HEK293 (cell line): ENCODE measurements around the gene FAM118B.

Experiments used
- CTCF ChIA-PET: fragments of 350-600 bp; formaldehyde crosslinking; extraction: SDS; loops from one replicate; lab custom pipeline; 2021; ENCODE audit warnings: antibody characterized with exemption; lab: Yijun Ruan, JAX
- POLR2A ChIA-PET: fragments of 300-600 bp; formaldehyde crosslinking; extraction: SDS; loops from one replicate; lab custom pipeline; 2020; ENCODE audit warnings: antibody characterized with exemption, inconsistent platforms; lab: Yijun Ruan, JAX
- H3K27ac ChIP-seq: fragments of 200-500 bp; sonication (Bioruptor generic); 2 replicates; pipeline ENCODE4 v1.5.1; 2014; ENCODE audit warnings: low read depth, low read length, control low read depth, inconsistent platforms; ENCODE audit errors: extremely low read depth
- H3K36me3 ChIP-seq, 2 experiments: fragments of 200-500 bp in 1 of 2; sonication (Bioruptor generic) in 1 of 2; 1 replicate in 1 of 2; 2 replicates in 1 of 2; pipeline ENCODE4 v1.5.1; 2014 to 2017; ENCODE audit warnings: inconsistent platforms in 2 of 2, low read length in 2 of 2; ENCODE audit not compliant: control insufficient read depth in 2 of 2, insufficient read depth in 1 of 2
- H3K4me1 ChIP-seq: fragments of 200-500 bp; sonication (Bioruptor generic); 2 replicates; pipeline ENCODE4 v1.5.1; 2014; ENCODE audit warnings: mild to moderate bottlenecking, low read length, inconsistent platforms; ENCODE audit not compliant: control insufficient read depth, insufficient read depth
- H3K4me3 ChIP-seq: 2 replicates; pipeline ENCODE4 v1.5.1; 2011; ENCODE audit warnings: low read depth, mild to moderate bottlenecking, control low read depth, low read length, moderate library complexity
- H3K9me3 ChIP-seq: fragments of 200-500 bp; sonication (Bioruptor generic); 2 replicates; pipeline ENCODE4 v1.5.1; 2014; ENCODE audit warnings: low read depth, low read length, inconsistent platforms; ENCODE audit not compliant: control insufficient read depth, insufficient read depth
- HOXD13 ChIP-seq: sonication (generic); formaldehyde crosslinking; IDR thresholded peaks from 2 replicates; pipeline ENCODE4 v1.8.0; 2022; ENCODE audit warnings: missing genetic modification reagents, borderline replicate concordance
- IKZF3 ChIP-seq: fragments of 450-650 bp; IDR thresholded peaks from 2 replicates; pipeline ENCODE4 v1.5.0; 2018; ENCODE audit warnings: missing biosample characterization, mild to moderate bottlenecking, missing genetic modification characterization, moderate library complexity
- KLF17 ChIP-seq: fragments of 450-650 bp; formaldehyde crosslinking; IDR thresholded peaks from 2 replicates; pipeline ENCODE4 v1.5.1; 2016; ENCODE audit warnings: missing biosample characterization, missing genetic modification characterization
- KLF9 ChIP-seq: fragments of 450-650 bp; formaldehyde crosslinking; IDR thresholded peaks from 2 replicates; pipeline ENCODE4 v1.5.1; 2016; ENCODE audit warnings: missing biosample characterization, missing genetic modification characterization, low read depth
- MZF1 ChIP-seq: fragments of 450-650 bp; formaldehyde crosslinking; IDR thresholded peaks from 2 replicates; pipeline ENCODE4 v1.5.1; 2017; ENCODE audit warnings: missing biosample characterization, missing genetic modification characterization, borderline replicate concordance
- ZBTB1 ChIP-seq: fragments of 450-650 bp; formaldehyde crosslinking; IDR thresholded peaks from 2 replicates; pipeline ENCODE4 v1.5.1; 2016; ENCODE audit warnings: missing biosample characterization, missing genetic modification characterization
- ZBTB17 ChIP-seq: fragments of 450-650 bp; formaldehyde crosslinking; IDR thresholded peaks from 2 replicates; pipeline ENCODE4 v1.5.1; 2016; ENCODE audit warnings: missing biosample characterization, missing genetic modification characterization
- ZBTB6 ChIP-seq: fragments of 450-650 bp; formaldehyde crosslinking; IDR thresholded peaks from 2 replicates; pipeline ENCODE4 v1.5.1; 2017; ENCODE audit warnings: missing biosample characterization, missing genetic modification characterization
- ZNF138 ChIP-seq: fragments of 450-650 bp; formaldehyde crosslinking; IDR thresholded peaks from 2 replicates; pipeline ENCODE4 v1.5.1; 2016; ENCODE audit warnings: missing biosample characterization, missing genetic modification characterization, borderline replicate concordance
- ZNF157 ChIP-seq: fragments of 450-650 bp; formaldehyde crosslinking; IDR thresholded peaks from 2 replicates; pipeline ENCODE4 v1.5.1; 2016; ENCODE audit warnings: missing biosample characterization, missing genetic modification characterization
- ZNF202 ChIP-seq: fragments of 450-650 bp; formaldehyde crosslinking; IDR thresholded peaks from 2 replicates; pipeline ENCODE4 v1.5.1; 2016; ENCODE audit warnings: missing biosample characterization, missing genetic modification characterization, borderline replicate concordance
- ZNF214 ChIP-seq: fragments of 450-650 bp; formaldehyde crosslinking; IDR thresholded peaks from 2 replicates; pipeline ENCODE4 v1.5.1; 2017; ENCODE audit warnings: missing biosample characterization, mild to moderate bottlenecking, missing genetic modification characterization, borderline replicate concordance
- ZNF24 ChIP-seq: fragments of 450-650 bp; formaldehyde crosslinking; IDR thresholded peaks from 2 replicates; pipeline ENCODE4 v1.5.1; 2016; ENCODE audit warnings: missing biosample characterization, missing genetic modification characterization
- ZNF274 ChIP-seq, 2 experiments: fragments of 200-500 bp in 1 of 2; fragments of 450-650 bp in 1 of 2; sonication (Bioruptor generic) in 1 of 2; formaldehyde crosslinking in 1 of 2; IDR thresholded peaks; 2 replicates each; pipeline versions ENCODE4 v1.5.1 to v1.6.1; 2014 to 2016; ENCODE audit warnings: borderline replicate concordance in 1 of 2, inconsistent platforms in 1 of 2, low read length in 1 of 2, missing biosample characterization in 1 of 2, missing genetic modification characterization in 1 of 2
- ZNF335 ChIP-seq: fragments of 450-650 bp; formaldehyde crosslinking; conservative IDR thresholded peaks from 2 replicates; pipeline ENCODE4 v1.5.1; 2016; ENCODE audit warnings: missing biosample characterization, missing genetic modification characterization
- ZNF416 ChIP-seq: fragments of 450-650 bp; formaldehyde crosslinking; IDR thresholded peaks from 2 replicates; pipeline ENCODE4 v1.5.1; 2016; ENCODE audit warnings: missing biosample characterization, missing genetic modification characterization
- ZNF530 ChIP-seq: fragments of 450-650 bp; formaldehyde crosslinking; IDR thresholded peaks from 2 replicates; pipeline ENCODE4 v1.5.1; 2016; ENCODE audit warnings: low read depth, missing biosample characterization, missing genetic modification characterization
- ZNF560 ChIP-seq: fragments of 450-650 bp; formaldehyde crosslinking; IDR thresholded peaks from 2 replicates; pipeline ENCODE4 v1.5.1; 2017; ENCODE audit warnings: missing biosample characterization, missing genetic modification characterization, borderline replicate concordance
- ZNF645 ChIP-seq: fragments of 450-650 bp; formaldehyde crosslinking; IDR thresholded peaks from 2 replicates; pipeline ENCODE4; 2016; ENCODE audit warnings: missing biosample characterization, missing genetic modification characterization
- ZNF654 ChIP-seq: fragments of 450-650 bp; formaldehyde crosslinking; IDR thresholded peaks from 2 replicates; pipeline ENCODE4 v1.5.1; 2016; ENCODE audit warnings: low read depth, missing biosample characterization, missing genetic modification characterization
- ZNF843 ChIP-seq: fragments of 450-650 bp; formaldehyde crosslinking; IDR thresholded peaks from 2 replicates; pipeline ENCODE4 v1.5.1; 2016; ENCODE audit warnings: missing biosample characterization, missing genetic modification characterization
- ZSCAN18 ChIP-seq: fragments of 450-650 bp; formaldehyde crosslinking; IDR thresholded peaks from 2 replicates; pipeline ENCODE4 v1.5.1; 2016; ENCODE audit warnings: missing biosample characterization, missing genetic modification characterization
- ZSCAN30 ChIP-seq: fragments of 450-650 bp; IDR thresholded peaks from 2 replicates; pipeline ENCODE4 v1.5.1; 2018; ENCODE audit warnings: missing biosample characterization, mild to moderate bottlenecking, missing genetic modification characterization, moderate library complexity
- TF ChIP-seq, protein P1 (sequence below): fragments of 450-650 bp; formaldehyde crosslinking; IDR thresholded peaks from 2 replicates; pipeline ENCODE4 v1.5.1; 2017; ENCODE audit warnings: missing biosample characterization, missing genetic modification characterization

The FAM118B gene

GRCh38 chr11:126279191-126279590, 67.6 kb downstream of the FAM118B start:
- no peaks in the 10 kb centered on the region; the same call in 1 of the 2 replicates for H3K4me1 ChIP-seq
- H3K9me3 ChIP-seq = no peaks in the 10 kb centered on the region
- POLR2A ChIA-PET = interaction anchor here (1.6 to 3.6 kb wide), 2 partner anchors 9 to 10 kb away, joined by 4 to 24 read pairs; partner anchors contain the start of genes FOXRED1 and SRPRA
- TF ChIP-seq ZNF24 (tag by site-specific recombination) (no peak), ZBTB17 (tag by site-specific recombination) (0 out of 2 replicates have a peak, but pooled peaks have one; percentile 31)
- no peak overlapping the region for H3K4me3 ChIP-seq
- peaks cover 0 to 45% of the 10 kb centered on the region in 2 experiments; a peak in 2 of 3 replicates for H3K36me3 ChIP-seq
- no peak overlapping the region for H3K27ac ChIP-seq
- CTCF ChIA-PET = no interaction called here

DNA sequence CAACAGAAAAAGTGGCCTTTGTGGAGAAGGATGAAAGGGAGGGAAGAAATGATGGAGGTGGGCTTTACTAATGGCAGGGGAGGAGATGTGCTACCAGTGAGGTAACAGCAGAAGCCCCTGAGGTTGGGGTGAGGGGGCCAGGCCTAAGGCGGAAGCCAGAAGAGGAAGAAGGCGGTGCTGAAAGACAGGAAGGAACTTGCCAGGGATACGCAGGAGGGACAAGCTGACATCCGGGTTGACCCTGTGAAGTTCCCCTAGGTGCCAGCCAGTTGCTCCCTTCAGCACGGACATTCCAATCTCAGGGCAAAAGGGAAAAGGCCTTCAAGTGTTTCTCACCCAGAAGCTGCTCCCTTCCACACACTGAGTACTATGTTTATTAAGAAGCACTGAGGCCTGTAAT, 69.0 kb downstream of the FAM118B start:
- H3K9me3 ChIP-seq = no peaks in the 10 kb centered on the region
- no peaks in the 10 kb centered on the region; the same call in 1 of the 2 replicates for H3K4me1 ChIP-seq
- H3K27ac ChIP-seq = no peak overlapping the region
- POLR2A ChIA-PET = interaction anchor here (3.6 kb wide), 1 partner anchor 10 kb away, joined by 24 read pairs; the partner anchor contains the start of genes FOXRED1 and SRPRA
- peaks cover 0 to 31% of the 10 kb centered on the region in 2 experiments; a peak in 2 of 3 replicates for H3K36me3 ChIP-seq
- TF ChIP-seq ZSCAN30 (tag by site-specific recombination) (no peak), ZNF214 (no peak), ZNF843 (tag by site-specific recombination) (no peak), ZNF530 (tag by site-specific recombination) (no peak), ZSCAN18 (no peak), ZNF274 (IDR thresholded peaks at IDR 0.05; ENCODE audit: low read length) (no peak), ZNF274 (tag by site-specific recombination; IDR thresholded peaks at IDR 0.05; ENCODE audit: borderline replicate concordance) (no peak), ZNF560 (no peak), KLF17 (no peak), ZNF416 (tag by site-specific recombination) (no peak), HOXD13 (no peak), KLF9 (tag by site-specific recombination) (no peak), ZNF202 (no peak)
- CTCF ChIA-PET = no interaction called here
- no peak overlapping the region for H3K4me3 ChIP-seq

DNA sequence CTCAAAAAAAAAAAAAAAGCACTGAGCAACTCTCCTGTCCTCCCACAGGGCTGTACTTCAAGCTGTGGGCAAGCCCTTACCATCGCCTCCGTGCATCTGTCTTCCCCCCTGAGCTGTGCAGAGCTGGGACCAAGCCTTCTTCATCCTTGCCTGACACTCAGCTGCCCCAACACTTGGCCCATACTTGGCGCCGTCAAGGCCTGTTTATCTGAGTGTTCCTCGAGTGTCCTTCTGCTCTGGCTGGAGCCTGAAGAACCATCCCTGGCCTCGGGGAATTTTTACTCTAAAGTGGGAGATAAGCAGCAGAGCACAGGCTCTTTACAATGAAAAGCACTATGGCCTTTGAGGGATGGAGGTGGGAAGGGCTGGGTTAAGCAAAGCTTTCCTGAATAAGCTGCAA, 69.7 kb downstream of the FAM118B start:
- POLR2A ChIA-PET = interaction anchor here (3.6 kb wide), 1 partner anchor 11 kb away, joined by 24 read pairs; the partner anchor contains the start of genes FOXRED1 and SRPRA
- H3K36me3 ChIP-seq = peaks cover 0 to 25% of the 10 kb centered on the region in 2 experiments; a peak in 2 of 3 replicates
- H3K4me3 ChIP-seq = no peak overlapping the region
- CTCF ChIA-PET = no interaction called here
- no peak overlapping the region for H3K27ac ChIP-seq
- H3K4me1 ChIP-seq = no peaks in the 10 kb centered on the region; the same call in 1 of the 2 replicates
- H3K9me3 ChIP-seq = no peaks in the 10 kb centered on the region
- no peak for TF ChIP-seq ZNF530 (tag by site-specific recombination)
- no peak for TF ChIP-seq ZBTB1 (tag by site-specific recombination)
- TF ChIP-seq, protein P1, sequence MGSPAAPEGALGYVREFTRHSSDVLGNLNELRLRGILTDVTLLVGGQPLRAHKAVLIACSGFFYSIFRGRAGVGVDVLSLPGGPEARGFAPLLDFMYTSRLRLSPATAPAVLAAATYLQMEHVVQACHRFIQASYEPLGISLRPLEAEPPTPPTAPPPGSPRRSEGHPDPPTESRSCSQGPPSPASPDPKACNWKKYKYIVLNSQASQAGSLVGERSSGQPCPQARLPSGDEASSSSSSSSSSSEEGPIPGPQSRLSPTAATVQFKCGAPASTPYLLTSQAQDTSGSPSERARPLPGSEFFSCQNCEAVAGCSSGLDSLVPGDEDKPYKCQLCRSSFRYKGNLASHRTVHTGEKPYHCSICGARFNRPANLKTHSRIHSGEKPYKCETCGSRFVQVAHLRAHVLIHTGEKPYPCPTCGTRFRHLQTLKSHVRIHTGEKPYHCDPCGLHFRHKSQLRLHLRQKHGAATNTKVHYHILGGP = no peak
- TF ChIP-seq ZNF654 = no peak
- no peak for TF ChIP-seq ZNF645 (tag by site-specific recombination)
- no peak for TF ChIP-seq ZNF138 (tag by site-specific recombination)
- TF ChIP-seq IKZF3 (tag by site-specific recombination) = no peak
- TF ChIP-seq ZSCAN18 = no peak
- TF ChIP-seq MZF1 (tag by site-specific recombination) = no peak
- no peak for TF ChIP-seq ZNF335 (tag by site-specific recombination)
- TF ChIP-seq ZNF157 (tag by site-specific recombination) = no peak
- no peak for TF ChIP-seq ZBTB6 (tag by site-specific recombination)
